ENCODE results near the gene ZCCHC13. TPM values are rescaled to one million over a fixed set of nuclear protein-coding genes. Genes with fewer than 3 reads are reported as not detected.

The ZCCHC13 gene
- total and polyA plus RNA-seq, 9 donors, result not detected

GRCh38 chrX:74280759-74281158 is 23.2 kb upstream of the ZCCHC13 start:
- peaks cover 2% of the 10 kb centered on the region for H3K4me1 ChIP-seq (ENCODE audit: insufficient read depth)
- no peak overlapping the region for H3K27ac ChIP-seq
- H3K4me3 ChIP-seq, result no peak overlapping the region
- DNase-seq, result no peak
- H3K27me3 ChIP-seq, result no peaks in the 10 kb centered on the region
- WGBS, 3 donors, result 61 to 77% (median 68%) methylated on average over 3 of the region's 3 CpGs
- H3K9me3 ChIP-seq, result no peaks in the 10 kb centered on the region
- TF ChIP-seq POLR2A (IDR thresholded peaks at IDR 0.05) (no peak), CTCF (IDR thresholded peaks at IDR 0.05) (no peak), EP300 (IDR thresholded peaks at IDR 0.05) (no peak)
- intact Hi-C loops (cut with DNase I), result no loop called here
- H3K36me3 ChIP-seq, result no peaks in the 10 kb centered on the region

GRCh38 chrX:74284391-74284952 is 19.5 kb upstream of the ZCCHC13 start:
- H3K4me3 ChIP-seq, result no peak overlapping the region
- no peaks in the 10 kb centered on the region for H3K9me3 ChIP-seq
- WGBS, 3 donors, result 3 to 12% (median 4%) methylated on average over 1 of the region's 1 CpG
- intact Hi-C loops (cut with DNase I), result no loop called here
- no peaks in the 10 kb centered on the region for H3K36me3 ChIP-seq
- no peak for TF ChIP-seq POLR2A (IDR thresholded peaks at IDR 0.05)
- TF ChIP-seq EP300 (IDR thresholded peaks at IDR 0.05), result no peak
- no peak for TF ChIP-seq CTCF (IDR thresholded peaks at IDR 0.05)
- H3K27me3 ChIP-seq, result no peaks in the 10 kb centered on the region
- no peak overlapping the region for H3K27ac ChIP-seq
- no peak for DNase-seq
- peaks cover 4% of the 10 kb centered on the region for H3K4me1 ChIP-seq (ENCODE audit: insufficient read depth)

- Histone ChIP-seq H3K4me3 (no peak overlapping the region), H3K4me1 (ENCODE audit: insufficient read depth) (peaks cover 4% of the 10 kb centered on the region), H3K27me3 (no peaks in the 10 kb centered on the region), H3K9me3 (no peaks in the 10 kb centered on the region), H3K36me3 (no peaks in the 10 kb centered on the region), H3K27ac (no peak overlapping the region)
- intact Hi-C loops (cut with DNase I), result no loop called here
- 81 to 84% (median 82%) methylated on average over 5 of the region's 5 CpGs for WGBS, 3 donors
- no peak for DNase-seq
- no peak for TF ChIP-seq POLR2A (IDR thresholded peaks at IDR 0.05)
- no peak for TF ChIP-seq CTCF (IDR thresholded peaks at IDR 0.05)
- TF ChIP-seq EP300 (IDR thresholded peaks at IDR 0.05), result no peak
Measured at GRCh38 chrX:74286950-74287740, 16.8 kb upstream of the ZCCHC13 start.

- intact Hi-C loops (cut with DNase I), result no loop called here
- DNase-seq, result no peak
- WGBS, 3 donors, result 20 to 32% (median 25%) methylated on average over 6 of the region's 6 CpGs
- TF ChIP-seq EP300 (IDR thresholded peaks at IDR 0.05) (no peak), POLR2A (IDR thresholded peaks at IDR 0.05) (no peak), CTCF (IDR thresholded peaks at IDR 0.05) (no peak)
- H3K9me3 ChIP-seq, result no peaks in the 10 kb centered on the region
- H3K27ac ChIP-seq, result peak overlapping the region; percentile 59 to 76
- peak overlapping the region; percentile 54 for H3K4me3 ChIP-seq
- H3K36me3 ChIP-seq, result no peaks in the 10 kb centered on the region
- no peaks in the 10 kb centered on the region for H3K27me3 ChIP-seq
- peaks cover 2% of the 10 kb centered on the region for H3K4me1 ChIP-seq (ENCODE audit: insufficient read depth)
Measured at GRCh38 chrX:74291577-74291963, 12.4 kb upstream of the ZCCHC13 start.
